Fibroblast of mammary gland (primary cell): Measurements from ENCODE around the gene ILF3.

ENCODE experiments used
- DNase-seq: peaks from one replicate; pipeline ENCODE4 v3.0.0-alpha.2; 2010; ENCODE audit warnings: low read depth
- H3K4me3 ChIP-seq: 2 replicates; pipeline ENCODE4 v1.5.1; 2011; ENCODE audit warnings: low read depth, mild to moderate bottlenecking, low read length, moderate library complexity; ENCODE audit not compliant: control insufficient read depth
- CTCF ChIP-seq: conservative IDR thresholded peaks from 2 replicates; pipeline ENCODE4 v1.5.1; 2011; ENCODE audit warnings: low read depth, low read length, inconsistent platforms; ENCODE audit not compliant: control insufficient read depth, insufficient read depth

ILF3 gene

GRCh38 chr19:10618846-10619245, 35.3 kb upstream of the ILF3 start:
- no peak overlapping the region for H3K4me3 ChIP-seq

GRCh38 chr19:10620786-10621185, 33.4 kb upstream of the ILF3 start:
- H3K4me3 ChIP-seq = no peak overlapping the region
- DNase-seq = no peak
- TF ChIP-seq CTCF = no peak

More at GRCh38 chr19:10618846-10619245, 35.3 kb upstream of the ILF3 start:
- TF ChIP-seq CTCF = no peak
- no peak for DNase-seq

- TF ChIP-seq CTCF = no peak
- no peak overlapping the region for H3K4me3 ChIP-seq
- no peak for DNase-seq
Observed at GRCh38 chr19:10621966-10622365, 32.2 kb upstream of the ILF3 start.

- TF ChIP-seq CTCF = no peak
- no peak for DNase-seq
- no peak overlapping the region for H3K4me3 ChIP-seq
Observed at GRCh38 chr19:10624585-10624984, 29.6 kb upstream of the ILF3 start.

- no peak for TF ChIP-seq CTCF
- peak; percentile 36 for DNase-seq
- H3K4me3 ChIP-seq = peak within 1 kb of the TSS; percentile 54
Observed at GRCh38 chr19:10625003-10625761, 29.0 kb upstream of the ILF3 start, which contains the start of gene SLC44A2. SLC44A2 (plus strand) TSS chr19:10625553; CDS start chr19:10625634, 81 bp downstream.

GRCh38 chr19:10625762-10626138, 28.4 kb upstream of the ILF3 start:
- TF ChIP-seq CTCF = no peak
- H3K4me3 ChIP-seq = peak overlapping the region; percentile 54
- DNase-seq = no peak
